ENCODE results near the gene FAM217B.

DNA sequence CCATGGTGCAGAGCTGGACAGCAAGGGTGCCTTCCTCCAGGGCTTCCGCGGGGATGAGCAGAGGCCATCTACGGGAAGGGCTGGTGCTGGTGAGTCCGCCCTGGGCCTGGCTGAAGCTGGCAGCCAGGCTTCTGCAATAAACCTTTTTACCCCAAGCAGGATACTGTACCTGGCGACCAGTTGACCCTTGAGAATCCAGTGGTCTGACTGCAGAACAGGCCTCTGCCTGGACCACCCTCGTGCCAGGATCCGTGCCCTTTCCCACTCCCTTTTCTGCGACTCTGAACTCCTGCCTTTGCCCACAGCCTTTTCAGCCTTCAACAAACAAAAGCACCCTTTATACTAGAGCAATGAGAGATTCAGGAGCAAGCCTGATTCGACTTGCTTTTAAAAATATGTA is 36.9 kb downstream of the FAM217B start:
- TF ChIP-seq CTCF (IDR thresholded peaks at IDR 0.05) (no peak), POLR2A (IDR thresholded peaks at IDR 0.05) (no peak), EP300 (IDR thresholded peaks at IDR 0.05) (no peak), POLR2AphosphoS5 (IDR thresholded peaks at IDR 0.05) (no peak)
